ENCODE results near the gene FAM72C. TPM values are rescaled to one million over a fixed set of nuclear protein-coding genes. Genes with fewer than 3 reads are reported as not detected.
"Not testable (repeated sequence)": the region's sequence is repeated elsewhere in the genome, so short reads cannot be mapped to it uniquely, and the experiment has no call there.

Gene FAM72C
- total RNA-seq, 1 donor from 2014 or later, result 0.61 TPM

GRCh38 chr1:143972753-143973326, 1.1 kb upstream of the FAM72C start:
- H2AFZ ChIP-seq (ENCODE audit: low read depth, low read length); H3K27ac ChIP-seq (ENCODE audit: low read depth, low read length); DNase-seq (ENCODE audit: low read depth); H4K20me1 ChIP-seq (ENCODE audit: insufficient read depth, low read length); H3K4me1 Mint-ChIP-seq (ENCODE audit: low read depth, unreplicated experiment); H3K9ac ChIP-seq (ENCODE audit: low read length); H3K27me3 ChIP-seq (ENCODE audit: insufficient read depth, low read length); H3K4me3 Mint-ChIP-seq (ENCODE audit: unreplicated experiment); H3K27ac Mint-ChIP-seq (ENCODE audit: unreplicated experiment); H3K9me3 ChIP-seq (ENCODE audit: insufficient read depth, low read depth, low read length); H3K9me3 Mint-ChIP-seq (ENCODE audit: unreplicated experiment); H3K79me2 ChIP-seq (ENCODE audit: insufficient read depth, low read length); FAIRE-seq; H3K36me3 Mint-ChIP-seq (ENCODE audit: low read depth, unreplicated experiment); H3K36me3 ChIP-seq (ENCODE audit: insufficient read depth, low read length); H3K27me3 Mint-ChIP-seq (ENCODE audit: low read depth, unreplicated experiment); H3K4me2 ChIP-seq (ENCODE audit: low read length); H3K4me1 ChIP-seq (ENCODE audit: insufficient read depth, low read length); H3K4me3 ChIP-seq (ENCODE audit: insufficient read depth, low read depth, low read length): not testable (repeated sequence)

- H3K4me2 ChIP-seq (ENCODE audit: low read length); H3K4me1 Mint-ChIP-seq (ENCODE audit: low read depth, unreplicated experiment); H4K20me1 ChIP-seq (ENCODE audit: insufficient read depth, low read length); H3K9me3 Mint-ChIP-seq (ENCODE audit: unreplicated experiment); DNase-seq (ENCODE audit: low read depth); H3K9me3 ChIP-seq (ENCODE audit: insufficient read depth, low read depth, low read length); H2AFZ ChIP-seq (ENCODE audit: low read depth, low read length); H3K27me3 ChIP-seq (ENCODE audit: insufficient read depth, low read length); H3K4me1 ChIP-seq (ENCODE audit: insufficient read depth, low read length); H3K27ac ChIP-seq (ENCODE audit: low read depth, low read length); H3K4me3 Mint-ChIP-seq (ENCODE audit: unreplicated experiment); H3K27me3 Mint-ChIP-seq (ENCODE audit: low read depth, unreplicated experiment); H3K36me3 ChIP-seq (ENCODE audit: insufficient read depth, low read length); H3K4me3 ChIP-seq (ENCODE audit: insufficient read depth, low read depth, low read length); FAIRE-seq; H3K27ac Mint-ChIP-seq (ENCODE audit: unreplicated experiment); H3K9ac ChIP-seq (ENCODE audit: low read length); H3K79me2 ChIP-seq (ENCODE audit: insufficient read depth, low read length); H3K36me3 Mint-ChIP-seq (ENCODE audit: low read depth, unreplicated experiment): not testable (repeated sequence)
Observed at GRCh38 chr1:143965860-143966259, 5.9 kb downstream of the FAM72C start.

GRCh38 chr1:143964294-143964693, 7.5 kb downstream of the FAM72C start:
- not testable (repeated sequence) for H3K9me3 ChIP-seq (ENCODE audit: insufficient read depth, low read depth, low read length); H3K4me3 ChIP-seq (ENCODE audit: insufficient read depth, low read depth, low read length); H3K4me1 Mint-ChIP-seq (ENCODE audit: low read depth, unreplicated experiment); H3K4me2 ChIP-seq (ENCODE audit: low read length); H3K79me2 ChIP-seq (ENCODE audit: insufficient read depth, low read length); H3K27me3 Mint-ChIP-seq (ENCODE audit: low read depth, unreplicated experiment); H3K9ac ChIP-seq (ENCODE audit: low read length); H3K4me1 ChIP-seq (ENCODE audit: insufficient read depth, low read length); H3K4me3 Mint-ChIP-seq (ENCODE audit: unreplicated experiment); DNase-seq (ENCODE audit: low read depth); H3K9me3 Mint-ChIP-seq (ENCODE audit: unreplicated experiment); H3K27ac ChIP-seq (ENCODE audit: low read depth, low read length); H4K20me1 ChIP-seq (ENCODE audit: insufficient read depth, low read length); FAIRE-seq; H3K36me3 ChIP-seq (ENCODE audit: insufficient read depth, low read length); H2AFZ ChIP-seq (ENCODE audit: low read depth, low read length); H3K27me3 ChIP-seq (ENCODE audit: insufficient read depth, low read length); H3K36me3 Mint-ChIP-seq (ENCODE audit: low read depth, unreplicated experiment); H3K27ac Mint-ChIP-seq (ENCODE audit: unreplicated experiment)

GRCh38 chr1:143955930-143956329, 15.9 kb downstream of the FAM72C start:
- H3K4me2 ChIP-seq (ENCODE audit: low read length); H3K27ac ChIP-seq (ENCODE audit: low read depth, low read length); H3K27me3 ChIP-seq (ENCODE audit: insufficient read depth, low read length); H3K27me3 Mint-ChIP-seq (ENCODE audit: low read depth, unreplicated experiment); H3K27ac Mint-ChIP-seq (ENCODE audit: unreplicated experiment); H3K36me3 ChIP-seq (ENCODE audit: insufficient read depth, low read length); H3K9me3 Mint-ChIP-seq (ENCODE audit: unreplicated experiment); H3K9me3 ChIP-seq (ENCODE audit: insufficient read depth, low read depth, low read length); H3K4me1 ChIP-seq (ENCODE audit: insufficient read depth, low read length); H4K20me1 ChIP-seq (ENCODE audit: insufficient read depth, low read length); H3K79me2 ChIP-seq (ENCODE audit: insufficient read depth, low read length); H3K4me3 Mint-ChIP-seq (ENCODE audit: unreplicated experiment); H2AFZ ChIP-seq (ENCODE audit: low read depth, low read length); H3K36me3 Mint-ChIP-seq (ENCODE audit: low read depth, unreplicated experiment); H3K9ac ChIP-seq (ENCODE audit: low read length); H3K4me3 ChIP-seq (ENCODE audit: insufficient read depth, low read depth, low read length); H3K4me1 Mint-ChIP-seq (ENCODE audit: low read depth, unreplicated experiment); FAIRE-seq; DNase-seq (ENCODE audit: low read depth): not testable (repeated sequence)

GRCh38 chr1:143952913-143953312, 18.9 kb downstream of the FAM72C start:
- H3K36me3 ChIP-seq (ENCODE audit: insufficient read depth, low read length); H3K27ac Mint-ChIP-seq (ENCODE audit: unreplicated experiment); H3K4me2 ChIP-seq (ENCODE audit: low read length); H3K4me3 Mint-ChIP-seq (ENCODE audit: unreplicated experiment); H3K27me3 ChIP-seq (ENCODE audit: insufficient read depth, low read length); H3K36me3 Mint-ChIP-seq (ENCODE audit: low read depth, unreplicated experiment); H3K27me3 Mint-ChIP-seq (ENCODE audit: low read depth, unreplicated experiment); FAIRE-seq; H3K9ac ChIP-seq (ENCODE audit: low read length); H3K4me1 Mint-ChIP-seq (ENCODE audit: low read depth, unreplicated experiment); H3K9me3 Mint-ChIP-seq (ENCODE audit: unreplicated experiment); H3K9me3 ChIP-seq (ENCODE audit: insufficient read depth, low read depth, low read length); H2AFZ ChIP-seq (ENCODE audit: low read depth, low read length); DNase-seq (ENCODE audit: low read depth); H3K27ac ChIP-seq (ENCODE audit: low read depth, low read length); H3K4me3 ChIP-seq (ENCODE audit: insufficient read depth, low read depth, low read length); H3K79me2 ChIP-seq (ENCODE audit: insufficient read depth, low read length); H4K20me1 ChIP-seq (ENCODE audit: insufficient read depth, low read length); H3K4me1 ChIP-seq (ENCODE audit: insufficient read depth, low read length): not testable (repeated sequence)

GRCh38 chr1:143951485-143952391, 20.0 kb downstream of the FAM72C start:
- not testable (repeated sequence) for H4K20me1 ChIP-seq (ENCODE audit: insufficient read depth, low read length); H3K79me2 ChIP-seq (ENCODE audit: insufficient read depth, low read length); H3K9me3 ChIP-seq (ENCODE audit: insufficient read depth, low read depth, low read length); H3K4me1 ChIP-seq (ENCODE audit: insufficient read depth, low read length); H3K27ac Mint-ChIP-seq (ENCODE audit: unreplicated experiment); H2AFZ ChIP-seq (ENCODE audit: low read depth, low read length); H3K4me3 Mint-ChIP-seq (ENCODE audit: unreplicated experiment); H3K9ac ChIP-seq (ENCODE audit: low read length); H3K4me1 Mint-ChIP-seq (ENCODE audit: low read depth, unreplicated experiment); H3K4me2 ChIP-seq (ENCODE audit: low read length); H3K36me3 Mint-ChIP-seq (ENCODE audit: low read depth, unreplicated experiment); H3K4me3 ChIP-seq (ENCODE audit: insufficient read depth, low read depth, low read length); DNase-seq (ENCODE audit: low read depth); FAIRE-seq; H3K36me3 ChIP-seq (ENCODE audit: insufficient read depth, low read length); H3K27me3 Mint-ChIP-seq (ENCODE audit: low read depth, unreplicated experiment); H3K27me3 ChIP-seq (ENCODE audit: insufficient read depth, low read length); H3K9me3 Mint-ChIP-seq (ENCODE audit: unreplicated experiment); H3K27ac ChIP-seq (ENCODE audit: low read depth, low read length)

Measured in astrocyte (in vitro differentiated cells and primary cell).